Upper lobe of left lung (tissue), 4 donors: ENCODE results near the gene TMEM263.

Experiments used
- CTCF ChIP-seq, 6 experiments: fragments of 450-650 bp in 4 of 6; fragments of 200-600 bp in 2 of 6; sonication (generic) in 2 of 6; IDR thresholded peaks; one replicate each; pipeline ENCODE4 v1.5.1; 2016 to 2019; ENCODE audit warnings: antibody characterized with exemption in 6 of 6
- POLR2A ChIP-seq, 4 donors: fragments of 450-650 bp; IDR thresholded peaks; one replicate each; pipeline ENCODE4 v1.5.1; 2016 to 2017; ENCODE audit warnings: antibody characterized with exemption in 4 of 4, mild to moderate bottlenecking in 2 of 4
- POLR2AphosphoS5 ChIP-seq, 2 donors: sonication (generic); formaldehyde crosslinking; IDR thresholded peaks; one replicate each; pipeline ENCODE4 v1.5.1; 2017; ENCODE audit warnings: antibody characterized with exemption in 2 of 2

GRCh38 chr12:106945261-106945851 lies 10.4 kb upstream of the TMEM263 start:
- no peak for TF ChIP-seq CTCF (IDR thresholded peaks at IDR 0.05)
- TF ChIP-seq POLR2A (IDR thresholded peaks at IDR 0.05) = no peak
- TF ChIP-seq POLR2AphosphoS5 (IDR thresholded peaks at IDR 0.05) = no peak
